Measurements from ENCODE around the gene MTG2. TPM values are rescaled to one million over a fixed set of nuclear protein-coding genes. Genes with fewer than 3 reads are reported as not detected.

Gene MTG2
- total and polyA plus RNA-seq, 2 of the 13 experiments (the other 11 are each of a cell fraction or from before 2014, with no cell fraction given): 20.4 to 37.8 TPM

DNA sequence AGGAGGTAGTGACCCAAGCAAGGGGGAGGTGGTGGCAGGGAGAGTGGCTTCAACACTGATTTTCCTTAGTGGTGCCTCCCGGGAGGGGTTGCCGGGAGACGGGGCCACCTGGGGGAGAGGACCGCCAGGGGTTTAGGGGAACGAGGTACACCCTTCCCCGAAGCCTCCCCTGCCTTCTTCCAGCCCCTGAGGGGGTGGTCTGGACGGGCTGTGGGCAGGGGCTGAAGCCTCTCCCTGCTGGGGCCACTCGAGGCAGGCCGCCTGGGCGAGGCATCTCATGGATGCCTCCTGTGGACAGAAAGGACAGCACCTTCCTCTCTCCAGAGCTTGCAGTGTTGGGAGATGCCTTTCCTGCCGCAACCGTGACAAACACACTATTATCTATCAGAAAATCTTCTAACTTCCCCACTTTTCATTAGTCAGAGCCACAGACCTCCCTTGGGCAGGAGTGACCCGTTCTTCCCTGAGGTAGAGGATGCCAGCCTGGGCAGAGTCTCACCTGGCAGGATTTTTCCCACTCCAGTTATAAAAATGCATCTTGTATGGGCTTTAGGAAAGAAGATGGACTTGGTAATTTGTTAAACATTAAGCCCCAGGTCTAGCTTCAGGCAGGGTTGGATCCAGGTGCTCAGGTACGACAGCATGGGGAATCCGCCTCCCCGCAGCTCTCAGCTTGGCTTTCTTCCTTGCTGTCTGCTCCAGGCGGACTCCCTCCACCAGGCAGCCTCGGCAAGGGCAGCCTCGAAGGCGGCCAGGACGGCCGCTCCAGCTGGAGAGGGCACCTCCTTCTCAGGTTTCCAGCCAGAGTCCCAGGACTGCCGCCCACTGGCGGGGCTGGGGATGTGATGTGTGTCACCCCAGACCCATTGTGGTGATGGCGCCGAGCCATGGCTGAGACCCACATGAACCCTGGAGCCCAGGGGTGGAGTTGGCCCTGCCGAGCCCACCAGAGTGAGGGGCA is 26.2 kb downstream of the MTG2 start (continued):
- TF ChIP-seq, protein P1, sequence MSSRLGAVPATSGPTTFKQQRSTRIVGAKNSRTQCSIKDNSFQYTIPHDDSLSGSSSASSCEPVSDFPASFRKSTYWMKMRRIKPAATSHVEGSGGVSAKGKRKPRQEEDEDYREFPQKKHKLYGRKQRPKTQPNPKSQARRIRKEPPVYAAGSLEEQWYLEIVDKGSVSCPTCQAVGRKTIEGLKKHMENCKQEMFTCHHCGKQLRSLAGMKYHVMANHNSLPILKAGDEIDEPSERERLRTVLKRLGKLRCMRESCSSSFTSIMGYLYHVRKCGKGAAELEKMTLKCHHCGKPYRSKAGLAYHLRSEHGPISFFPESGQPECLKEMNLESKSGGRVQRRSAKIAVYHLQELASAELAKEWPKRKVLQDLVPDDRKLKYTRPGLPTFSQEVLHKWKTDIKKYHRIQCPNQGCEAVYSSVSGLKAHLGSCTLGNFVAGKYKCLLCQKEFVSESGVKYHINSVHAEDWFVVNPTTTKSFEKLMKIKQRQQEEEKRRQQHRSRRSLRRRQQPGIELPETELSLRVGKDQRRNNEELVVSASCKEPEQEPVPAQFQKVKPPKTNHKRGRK (CRISPR knock-in tag; IDR thresholded peaks at IDR 0.05): no peak
- TF ChIP-seq PHF21A (CRISPR knock-in tag; IDR thresholded peaks at IDR 0.05) (no peak; the same call in 1 of the 2 replicates), MYNN (CRISPR knock-in tag; IDR thresholded peaks at IDR 0.05; ENCODE audit: low read depth) (no peak), ZNF225 (CRISPR knock-in tag; IDR thresholded peaks at IDR 0.05) (0 out of 2 replicates have a peak, but pooled peaks have one; percentile 26), ARNTL (CRISPR knock-in tag; IDR thresholded peaks at IDR 0.05) (no peak), RELA (CRISPR knock-in tag; IDR thresholded peaks at IDR 0.05) (0 out of 2 replicates have a peak, but pooled peaks have one; percentile 65), ZNF878 (CRISPR knock-in tag; IDR thresholded peaks at IDR 0.05) (no peak), ZFP36 (IDR thresholded peaks at IDR 0.05; ENCODE audit: borderline replicate concordance, low read depth, low read length, partially characterized antibody) (no peak), ZBTB44 (CRISPR knock-in tag; IDR thresholded peaks at IDR 0.05) (no peak), BHLHE40 (IDR thresholded peaks at IDR 0.05; ENCODE audit: low read length) (no peak), POLR2AphosphoS5 (IDR thresholded peaks at IDR 0.05; ENCODE audit: low read depth, low read length) (no peak), RARA (CRISPR knock-in tag; IDR thresholded peaks at IDR 0.05) (no peak), ZNF280D (CRISPR knock-in tag; IDR thresholded peaks at IDR 0.05) (no peak)
- TF ChIP-seq, protein P2, sequence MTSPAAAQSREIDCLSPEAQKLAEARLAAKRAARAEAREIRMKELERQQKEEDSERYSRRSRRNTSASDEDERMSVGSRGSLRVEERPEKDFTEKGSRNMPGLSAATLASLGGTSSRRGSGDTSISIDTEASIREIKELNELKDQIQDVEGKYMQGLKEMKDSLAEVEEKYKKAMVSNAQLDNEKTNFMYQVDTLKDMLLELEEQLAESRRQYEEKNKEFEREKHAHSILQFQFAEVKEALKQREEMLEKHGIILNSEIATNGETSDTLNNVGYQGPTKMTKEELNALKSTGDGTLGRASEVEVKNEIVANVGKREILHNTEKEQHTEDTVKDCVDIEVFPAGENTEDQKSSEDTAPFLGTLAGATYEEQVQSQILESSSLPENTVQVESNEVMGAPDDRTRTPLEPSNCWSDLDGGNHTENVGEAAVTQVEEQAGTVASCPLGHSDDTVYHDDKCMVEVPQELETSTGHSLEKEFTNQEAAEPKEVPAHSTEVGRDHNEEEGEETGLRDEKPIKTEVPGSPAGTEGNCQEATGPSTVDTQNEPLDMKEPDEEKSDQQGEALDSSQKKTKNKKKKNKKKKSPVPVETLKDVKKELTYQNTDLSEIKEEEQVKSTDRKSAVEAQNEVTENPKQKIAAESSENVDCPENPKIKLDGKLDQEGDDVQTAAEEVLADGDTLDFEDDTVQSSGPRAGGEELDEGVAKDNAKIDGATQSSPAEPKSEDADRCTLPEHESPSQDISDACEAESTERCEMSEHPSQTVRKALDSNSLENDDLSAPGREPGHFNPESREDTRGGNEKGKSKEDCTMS (CRISPR knock-in tag; conservative IDR thresholded peaks at IDR 0.05): no peak

All from HepG2 (cell line).